CD14-positive monocyte (primary cell): ENCODE data around the gene MRGPRX4. TPM values are rescaled to one million over a fixed set of nuclear protein-coding genes. Genes with fewer than 3 reads are reported as not detected.
"Not testable (repeated sequence)": the region's sequence is repeated elsewhere in the genome, so short reads cannot be mapped to it uniquely, and the experiment has no call there.

Experiments
- DNase-seq, 3 donors: peaks; one replicate each; pipeline ENCODE4 v3.0.0-alpha.2; 2011 to 2022
- H2AFZ ChIP-seq: 2 replicates; pipeline ENCODE4 v1.6.0; 2012; ENCODE audit warnings: mild to moderate bottlenecking, low read depth, low read length, inconsistent platforms; ENCODE audit not compliant: insufficient read depth, poor library complexity, severe bottlenecking
- H3K27ac ChIP-seq, 2 donors: 1 replicate in 1 of 2; 2 replicates in 1 of 2; pipeline ENCODE4 v1.5.1; 2012 to 2013; ENCODE audit warnings: low read length in 2 of 2, control low read depth in 1 of 2, inconsistent platforms in 1 of 2, low read depth in 1 of 2, mild to moderate bottlenecking in 1 of 2
- H3K27me3 ChIP-seq, 2 donors: one replicate each; pipeline versions ENCODE4 v1.6.0 to v1.6.1; 2011 to 2013; ENCODE audit warnings: low read length in 2 of 2; ENCODE audit not compliant: control insufficient read depth in 2 of 2, insufficient read depth in 2 of 2
- H3K36me3 ChIP-seq, 2 donors: replicated peaks in 1 of 2; 1 replicate in 1 of 2; 2 replicates in 1 of 2; pipeline versions ENCODE4 v1.5.1 to v1.6.1; 2012 to 2013; ENCODE audit warnings: low read length in 2 of 2, control low read depth in 1 of 2, inconsistent platforms in 1 of 2, mild to moderate bottlenecking in 1 of 2; ENCODE audit not compliant: insufficient read depth in 2 of 2, control insufficient read depth in 1 of 2
- H3K4me1 ChIP-seq, 2 donors: 1 replicate in 1 of 2; 2 replicates in 1 of 2; pipeline versions ENCODE4 v1.5.1 to v1.6.1; 2012 to 2013; ENCODE audit warnings: low read length in 2 of 2, control low read depth in 1 of 2, inconsistent platforms in 1 of 2, mild to moderate bottlenecking in 1 of 2, moderate library complexity in 1 of 2; ENCODE audit not compliant: insufficient read depth in 2 of 2, control insufficient read depth in 1 of 2
- H3K4me2 ChIP-seq: replicated peaks from 2 replicates; pipeline ENCODE3; 2012; ENCODE audit warnings: low read length, moderate library complexity, mild to moderate bottlenecking; ENCODE audit not compliant: poor library complexity, severe bottlenecking; ENCODE audit errors: extremely low read depth
- H3K4me3 ChIP-seq, 3 experiments: fragments of 200-600 bp in 1 of 3; sonication (generic) in 1 of 3; replicated peaks in 1 of 3; 1 replicate in 2 of 3; 2 replicates in 1 of 3; pipeline ENCODE4 v1.5.1; 2011 to 2013; ENCODE audit warnings: low read length in 3 of 3, mild to moderate bottlenecking in 3 of 3, control low read depth in 2 of 3, low read depth in 2 of 3, inconsistent platforms in 1 of 3, moderate library complexity in 1 of 3
- H3K79me2 ChIP-seq: 2 replicates; pipeline ENCODE4 v1.6.0; 2012; ENCODE audit warnings: mild to moderate bottlenecking, control low read depth, inconsistent platforms, low read length, moderate library complexity; ENCODE audit not compliant: insufficient read depth
- H3K9ac ChIP-seq: 2 replicates; pipeline ENCODE4 v1.6.0; 2017; ENCODE audit warnings: low read length, mild to moderate bottlenecking; ENCODE audit not compliant: insufficient read depth, poor library complexity, severe bottlenecking
- H3K9me3 ChIP-seq, 2 donors: replicated peaks in 1 of 2; 1 replicate in 1 of 2; 2 replicates in 1 of 2; pipeline versions ENCODE4 v1.5.1 to v1.6.1; 2012 to 2013; ENCODE audit warnings: low read length in 2 of 2, control low read depth in 1 of 2; ENCODE audit not compliant: control insufficient read depth in 1 of 2, insufficient read depth in 1 of 2
- H4K20me1 ChIP-seq: 2 replicates; pipeline ENCODE4 v1.6.0; 2012; ENCODE audit warnings: mild to moderate bottlenecking, low read length, control low read depth, moderate library complexity; ENCODE audit not compliant: insufficient read depth
- H3K27ac Mint-ChIP-seq, 7 donors: one replicate each; pipeline ENCODE4 v1.8.0; 2020; ENCODE audit warnings: mild to moderate bottlenecking in 7 of 7, mixed read lengths in 7 of 7, moderate library complexity in 6 of 7, inconsistent platforms in 2 of 7
- H3K27me3 Mint-ChIP-seq, 3 donors: one replicate each; pipeline ENCODE4 v1.8.0; 2021 to 2022; ENCODE audit warnings: low read depth in 3 of 3, mild to moderate bottlenecking in 3 of 3, mixed read lengths in 3 of 3, moderate library complexity in 3 of 3, inconsistent platforms in 1 of 3
- H3K36me3 Mint-ChIP-seq, 2 donors: one replicate each; pipeline ENCODE4 v1.8.0; 2020; ENCODE audit warnings: mixed read lengths in 2 of 2, inconsistent platforms in 1 of 2, mild to moderate bottlenecking in 1 of 2
- H3K4me1 Mint-ChIP-seq: one replicate; pipeline ENCODE4 v1.8.0; 2020; ENCODE audit warnings: mild to moderate bottlenecking, mixed read lengths
- H3K4me3 Mint-ChIP-seq, 2 donors: one replicate each; pipeline ENCODE4 v1.8.0; 2020; ENCODE audit warnings: mild to moderate bottlenecking in 2 of 2, mixed read lengths in 2 of 2, moderate library complexity in 1 of 2
- H3K9me3 Mint-ChIP-seq, 7 donors: one replicate each; pipeline ENCODE4 v1.8.0; 2020 to 2022; ENCODE audit warnings: mixed read lengths in 7 of 7, mild to moderate bottlenecking in 6 of 7, moderate library complexity in 6 of 7, inconsistent platforms in 2 of 7
- WGBS: methylation state at CpG from one replicate; pipeline ENCODE4 v1.1.5; 2013; ENCODE audit warnings: missing lambda C conversion rate; ENCODE audit not compliant: insufficient coverage; 5-methylcytosine and 5-hydroxymethylcytosine counted together
- intact Hi-C, 2 donors: fragments of 100-400 bp; cut with micrococcal nuclease; formaldehyde crosslinking; loops; one replicate each; pipeline versions ENCODE4 v1.15.0 to v1.15.1; 2023
- polyA minus RNA-seq: library from RNA; depleted of rRNA, polyadenylated mRNA; stranded (reverse); fragments of >200 nt; gene quantifications from 2 replicates; pipeline ENCODE4 v1.2.3, GENCODE V29; 2012
- polyA plus RNA-seq, 3 donors: library from polyadenylated mRNA; depleted of rRNA in 1 of 3; unstranded in 2 of 3; stranded (reverse) in 1 of 3; fragments of 300-500 nt in 2 of 3; fragments of >200 nt in 1 of 3; fragmentation: Illumina TruSeq in 2 of 3; gene quantifications; 1 replicate in 2 of 3; 2 replicates in 1 of 3; pipeline ENCODE4 v1.2.3, GENCODE V29; 2012 to 2021
- total RNA-seq, 12 experiments: library from RNA in 1 of 12; stranded (reverse) in 1 of 12; fragments of 120-200 nt in 1 of 12; gene quantifications; one replicate each; pipeline ENCODE4 v1.2.4 and lab custom pipeline; 2013 to 2026; ENCODE audit warnings: mixed read lengths in 6 of 12, inconsistent platforms in 1 of 12
- TF ChIP-seq, protein P1 (sequence below): fragments of 200-600 bp; IDR thresholded peaks from one replicate; pipeline ENCODE4 v1.8.0; 2022; ENCODE audit warnings: antibody characterized with exemption, mild to moderate bottlenecking

The MRGPRX4 gene
- total RNA-seq (2013), result not detected
- polyA plus RNA-seq (not detected), polyA minus RNA-seq (not detected in 2 replicates), total RNA-seq (lab: John Stamatoyannopoulos, UW) (0 to 0.35 (median 0) reads per million in 11 experiments)

DNA sequence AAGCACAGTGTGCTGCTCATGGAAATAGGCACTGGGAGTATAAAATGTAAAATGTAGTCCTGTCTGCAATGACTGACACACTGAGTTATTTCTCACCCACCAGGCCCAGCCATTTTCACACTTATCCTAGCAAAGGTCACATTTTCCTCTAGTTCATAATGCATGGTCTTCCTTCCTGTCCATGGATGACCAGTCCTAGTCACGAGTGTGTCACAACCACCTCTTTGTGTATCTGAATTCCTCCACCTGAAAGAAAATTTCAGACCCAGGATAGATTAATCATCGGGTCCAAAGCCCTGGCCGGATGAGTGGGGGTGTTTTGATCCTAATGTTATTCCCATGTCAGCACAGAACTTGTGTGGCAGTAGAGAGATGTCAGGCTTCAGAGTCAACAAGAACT is at the start of gene MRGPRX4:
Gene MRGPRX4, plus strand, starts transcription at position 172 of the 400 bp plus-strand sequence. CDS start 420 bp downstream, outside the sequence.
- DNase-seq, result no peak
- H2AFZ ChIP-seq, result no peak within 1 kb of the TSS
- H3K4me3 Mint-ChIP-seq, result no peak within 1 kb of the TSS
- no peaks in the 10 kb centered on the region for H3K36me3 Mint-ChIP-seq
- H4K20me1 ChIP-seq, result no peaks in the 10 kb centered on the region
- H3K79me2 ChIP-seq, result no peaks in the 10 kb centered on the region
- no peak within 1 kb of the TSS for H3K4me2 ChIP-seq
- no peaks in the 10 kb centered on the region for H3K36me3 ChIP-seq
- H3K4me3 ChIP-seq, result no peak within 1 kb of the TSS
- H3K4me1 Mint-ChIP-seq, result no peaks in the 10 kb centered on the region
- peaks cover 4 to 12% of the 10 kb centered on the region in 2 donors for H3K27me3 ChIP-seq
- 100% methylated on average over 2 of the region's 3 CpGs for WGBS
- no peaks in the 10 kb centered on the region for H3K9me3 ChIP-seq
- H3K27ac ChIP-seq, result no peak within 1 kb of the TSS
- TF ChIP-seq, protein P1, sequence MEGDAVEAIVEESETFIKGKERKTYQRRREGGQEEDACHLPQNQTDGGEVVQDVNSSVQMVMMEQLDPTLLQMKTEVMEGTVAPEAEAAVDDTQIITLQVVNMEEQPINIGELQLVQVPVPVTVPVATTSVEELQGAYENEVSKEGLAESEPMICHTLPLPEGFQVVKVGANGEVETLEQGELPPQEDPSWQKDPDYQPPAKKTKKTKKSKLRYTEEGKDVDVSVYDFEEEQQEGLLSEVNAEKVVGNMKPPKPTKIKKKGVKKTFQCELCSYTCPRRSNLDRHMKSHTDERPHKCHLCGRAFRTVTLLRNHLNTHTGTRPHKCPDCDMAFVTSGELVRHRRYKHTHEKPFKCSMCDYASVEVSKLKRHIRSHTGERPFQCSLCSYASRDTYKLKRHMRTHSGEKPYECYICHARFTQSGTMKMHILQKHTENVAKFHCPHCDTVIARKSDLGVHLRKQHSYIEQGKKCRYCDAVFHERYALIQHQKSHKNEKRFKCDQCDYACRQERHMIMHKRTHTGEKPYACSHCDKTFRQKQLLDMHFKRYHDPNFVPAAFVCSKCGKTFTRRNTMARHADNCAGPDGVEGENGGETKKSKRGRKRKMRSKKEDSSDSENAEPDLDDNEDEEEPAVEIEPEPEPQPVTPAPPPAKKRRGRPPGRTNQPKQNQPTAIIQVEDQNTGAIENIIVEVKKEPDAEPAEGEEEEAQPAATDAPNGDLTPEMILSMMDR, result no peak
- no peak within 1 kb of the TSS for H3K27ac Mint-ChIP-seq
- H3K4me1 ChIP-seq, result no peaks in the 10 kb centered on the region
- no peak within 1 kb of the TSS for H3K9ac ChIP-seq
- intact Hi-C loops, result no loop called here
- no peaks in the 10 kb centered on the region for H3K9me3 Mint-ChIP-seq
- H3K27me3 Mint-ChIP-seq, result peaks cover 13 to 21% (median 15%) of the 10 kb centered on the region in 3 donors

DNA sequence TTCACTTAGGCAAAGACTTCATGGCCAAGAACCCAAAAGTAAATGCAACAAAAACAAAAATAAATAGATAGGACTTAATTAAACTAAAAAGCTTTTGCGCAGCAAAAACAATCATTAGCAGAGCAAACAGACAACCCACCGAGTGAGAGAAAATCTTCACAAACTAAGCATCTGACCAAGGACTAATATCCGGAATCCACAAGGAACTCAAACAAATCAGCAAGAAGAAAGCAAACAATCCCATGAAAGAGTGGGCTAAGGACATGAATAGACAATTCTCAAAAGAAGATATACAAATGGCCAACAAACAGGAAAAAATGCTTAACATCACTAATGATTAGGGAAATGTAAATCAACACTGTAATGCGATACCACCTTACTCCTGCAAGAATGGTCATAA is 41.5 kb upstream of the MRGPRX4 start:
- H3K4me1 ChIP-seq, H3K36me3 Mint-ChIP-seq, H2AFZ ChIP-seq, H3K4me3 ChIP-seq, DNase-seq, H3K27me3 ChIP-seq, H3K9ac ChIP-seq, H3K4me2 ChIP-seq, H3K4me1 Mint-ChIP-seq, H3K36me3 ChIP-seq, H3K4me3 Mint-ChIP-seq, H4K20me1 ChIP-seq, H3K27ac Mint-ChIP-seq, H3K9me3 ChIP-seq, H3K27ac ChIP-seq, intact Hi-C loops, H3K79me2 ChIP-seq: not testable (repeated sequence)
- no CpG with 5 or more reads among the region's 4 CpGs for WGBS
- Mint-ChIP-seq H3K9me3 (peaks cover 1 to 13% (median 5%) of the 10 kb centered on the region in 7 donors), H3K27me3 (peaks cover 3 to 10% (median 10%) of the 10 kb centered on the region in 3 donors)
